Large intestine (tissue), 3 donors: ENCODE results near the gene C22orf31. TPM values are rescaled to one million over a fixed set of nuclear protein-coding genes. Genes with fewer than 3 reads are reported as not detected.

Source experiments
- DNase-seq, 2 donors: peaks; one replicate each; pipeline versions ENCODE4 v3.0.0 to v3.0.0-alpha.2; 2013
- H3K27ac ChIP-seq: one replicate; pipeline ENCODE4 v1.5.1; 2013; ENCODE audit warnings: low read length
- H3K27me3 ChIP-seq: 2 replicates; pipeline ENCODE4 v1.6.1; 2013; ENCODE audit warnings: low read length; ENCODE audit not compliant: control insufficient read depth, insufficient read depth
- H3K36me3 ChIP-seq: 2 replicates; pipeline ENCODE4 v1.6.1; 2013; ENCODE audit warnings: low read length; ENCODE audit not compliant: control insufficient read depth, insufficient read depth
- H3K4me1 ChIP-seq: one replicate; pipeline ENCODE4 v1.6.1; 2013; ENCODE audit warnings: low read length; ENCODE audit not compliant: control insufficient read depth, insufficient read depth
- H3K4me3 ChIP-seq: one replicate; pipeline ENCODE4 v1.5.1; 2013; ENCODE audit warnings: low read length
- H3K9me3 ChIP-seq: one replicate; pipeline ENCODE4 v1.6.1; 2013; ENCODE audit warnings: mild to moderate bottlenecking, low read depth, low read length, moderate library complexity; ENCODE audit not compliant: control insufficient read depth
- WGBS: methylation state at CpG from one replicate; pipeline ENCODE4 v1.1.5; 2013; ENCODE audit warnings: low lambda C conversion rate; ENCODE audit not compliant: insufficient coverage; 5-methylcytosine and 5-hydroxymethylcytosine counted together
- polyA plus RNA-seq: library from polyadenylated mRNA; unstranded; fragments of 120-200 nt; gene quantifications from one replicate; pipeline ENCODE4 v1.2.1, GENCODE V29; 2013

The C22orf31 gene
- polyA plus RNA-seq, 1 donor, result 1.5 TPM

- 94% methylated on average over 2 of the region's 9 CpGs for WGBS
- Histone ChIP-seq H3K9me3 (no peaks in the 10 kb centered on the region), H3K27ac (peak overlapping the region; percentile 63), H3K36me3 (peaks cover 4% of the 10 kb centered on the region), H3K27me3 (no peaks in the 10 kb centered on the region), H3K4me1 (peaks cover 47% of the 10 kb centered on the region), H3K4me3 (no peak overlapping the region)
- DNase-seq, result no peak
Observed at GRCh38 chr22:29029202-29030000, 32.2 kb downstream of the C22orf31 start.

- H3K27ac ChIP-seq, result no peak overlapping the region
- no peak overlapping the region for H3K4me3 ChIP-seq
- DNase-seq, result no peak
- no peaks in the 10 kb centered on the region for H3K9me3 ChIP-seq
- WGBS, result no CpG with 5 or more reads among the region's 4 CpGs
- peaks cover 4% of the 10 kb centered on the region for H3K36me3 ChIP-seq
- peaks cover 57% of the 10 kb centered on the region for H3K4me1 ChIP-seq
- H3K27me3 ChIP-seq, result no peaks in the 10 kb centered on the region
Observed at GRCh38 chr22:29028468-29028867, 33.2 kb downstream of the C22orf31 start.

- Histone ChIP-seq H3K4me1 (peaks cover 60% of the 10 kb centered on the region), H3K27ac (no peak overlapping the region), H3K36me3 (peaks cover 4% of the 10 kb centered on the region), H3K4me3 (no peak overlapping the region), H3K9me3 (no peaks in the 10 kb centered on the region), H3K27me3 (no peaks in the 10 kb centered on the region)
- no peak for DNase-seq
- no CpG with 5 or more reads among the region's 3 CpGs for WGBS
Observed at GRCh38 chr22:29026579-29026978, 35.1 kb downstream of the C22orf31 start.

- no CpG with 5 or more reads among the region's 3 CpGs for WGBS
- peak overlapping the region; percentile 64 for H3K27ac ChIP-seq
- peak in 1 of 2 donors; percentile 69 for DNase-seq
- no peaks in the 10 kb centered on the region for H3K27me3 ChIP-seq
- H3K9me3 ChIP-seq, result no peaks in the 10 kb centered on the region
- H3K4me1 ChIP-seq, result peaks cover 36% of the 10 kb centered on the region
- H3K4me3 ChIP-seq, result no peak overlapping the region
- H3K36me3 ChIP-seq, result peaks cover 4% of the 10 kb centered on the region
Observed at GRCh38 chr22:29023172-29023796, 38.3 kb downstream of the C22orf31 start.

- peak in 1 of 2 donors; percentile 81 for DNase-seq
- H3K27me3 ChIP-seq, result no peaks in the 10 kb centered on the region
- peaks cover 42% of the 10 kb centered on the region for H3K4me1 ChIP-seq
- H3K36me3 ChIP-seq, result peaks cover 4% of the 10 kb centered on the region
- no peaks in the 10 kb centered on the region for H3K9me3 ChIP-seq
- no peak overlapping the region for H3K4me3 ChIP-seq
- 20% methylated on average over 1 of the region's 6 CpGs for WGBS
- peak overlapping the region; percentile 64 for H3K27ac ChIP-seq
Observed at GRCh38 chr22:29022101-29022817, 39.4 kb downstream of the C22orf31 start.

GRCh38 chr22:29018293-29019189 lies 43.1 kb downstream of the C22orf31 start:
- Histone ChIP-seq H3K36me3 (no peaks in the 10 kb centered on the region), H3K4me1 (peaks cover 55% of the 10 kb centered on the region), H3K4me3 (no peak overlapping the region), H3K9me3 (no peaks in the 10 kb centered on the region), H3K27me3 (no peaks in the 10 kb centered on the region), H3K27ac (no peak overlapping the region)
- no CpG with 5 or more reads among the region's 4 CpGs for WGBS
- DNase-seq, result no peak

- WGBS, result 40% methylated on average over 1 of the region's 3 CpGs
- DNase-seq, result peak in 1 of 2 donors; percentile 56
Observed at GRCh38 chr22:29016067-29016938, 45.3 kb downstream of the C22orf31 start.

GRCh38 chr22:29014773-29015172 lies 46.9 kb downstream of the C22orf31 start:
- no peak overlapping the region for H3K27ac ChIP-seq
- 89% methylated on average over 1 of the region's 4 CpGs for WGBS
- no peak for DNase-seq

More at GRCh38 chr22:29016067-29016938, 45.3 kb downstream of the C22orf31 start:
- no peaks in the 10 kb centered on the region for H3K36me3 ChIP-seq
- no peaks in the 10 kb centered on the region for H3K27me3 ChIP-seq
- H3K27ac ChIP-seq, result peak overlapping the region; percentile 22
- H3K4me1 ChIP-seq, result peaks cover 58% of the 10 kb centered on the region
- H3K9me3 ChIP-seq, result no peaks in the 10 kb centered on the region
- H3K4me3 ChIP-seq, result no peak overlapping the region

GRCh38 chr22:29014293-29014692 lies 47.3 kb downstream of the C22orf31 start:
- H3K4me3 ChIP-seq, result no peak overlapping the region
- no peak overlapping the region for H3K27ac ChIP-seq
- DNase-seq, result no peak
- no peaks in the 10 kb centered on the region for H3K36me3 ChIP-seq
- H3K27me3 ChIP-seq, result no peaks in the 10 kb centered on the region
- no CpG with 5 or more reads among the region's 4 CpGs for WGBS
- peaks cover 62% of the 10 kb centered on the region for H3K4me1 ChIP-seq
- H3K9me3 ChIP-seq, result no peaks in the 10 kb centered on the region

More at GRCh38 chr22:29014773-29015172, 46.9 kb downstream of the C22orf31 start:
- no peak overlapping the region for H3K4me3 ChIP-seq
- H3K36me3 ChIP-seq, result no peaks in the 10 kb centered on the region
- no peaks in the 10 kb centered on the region for H3K9me3 ChIP-seq
- no peaks in the 10 kb centered on the region for H3K27me3 ChIP-seq
- peaks cover 62% of the 10 kb centered on the region for H3K4me1 ChIP-seq
